Gastroesophageal sphincter (tissue), 3 donors: ENCODE data around the gene STK32B.

Source experiments
- EP300 ChIP-seq: sonication (generic); formaldehyde crosslinking; IDR thresholded peaks from one replicate; pipeline ENCODE4 v1.6.1; 2017; ENCODE audit warnings: antibody characterized with exemption, mild to moderate bottlenecking
- POLR2A ChIP-seq, 2 donors: fragments of 450-650 bp; IDR thresholded peaks; one replicate each; pipeline ENCODE4 v1.6.1; 2017; ENCODE audit warnings: antibody characterized with exemption in 2 of 2, mild to moderate bottlenecking in 2 of 2, moderate library complexity in 1 of 2
- TF ChIP-seq, protein P1 (sequence below), 4 experiments: fragments of 200-600 bp in 2 of 4; fragments of 450-650 bp in 2 of 4; sonication (generic) in 1 of 4; IDR thresholded peaks; one replicate each; pipeline ENCODE4 v1.5.1; 2017 to 2019; ENCODE audit warnings: antibody characterized with exemption in 4 of 4, mild to moderate bottlenecking in 2 of 4, moderate library complexity in 2 of 4

DNA sequence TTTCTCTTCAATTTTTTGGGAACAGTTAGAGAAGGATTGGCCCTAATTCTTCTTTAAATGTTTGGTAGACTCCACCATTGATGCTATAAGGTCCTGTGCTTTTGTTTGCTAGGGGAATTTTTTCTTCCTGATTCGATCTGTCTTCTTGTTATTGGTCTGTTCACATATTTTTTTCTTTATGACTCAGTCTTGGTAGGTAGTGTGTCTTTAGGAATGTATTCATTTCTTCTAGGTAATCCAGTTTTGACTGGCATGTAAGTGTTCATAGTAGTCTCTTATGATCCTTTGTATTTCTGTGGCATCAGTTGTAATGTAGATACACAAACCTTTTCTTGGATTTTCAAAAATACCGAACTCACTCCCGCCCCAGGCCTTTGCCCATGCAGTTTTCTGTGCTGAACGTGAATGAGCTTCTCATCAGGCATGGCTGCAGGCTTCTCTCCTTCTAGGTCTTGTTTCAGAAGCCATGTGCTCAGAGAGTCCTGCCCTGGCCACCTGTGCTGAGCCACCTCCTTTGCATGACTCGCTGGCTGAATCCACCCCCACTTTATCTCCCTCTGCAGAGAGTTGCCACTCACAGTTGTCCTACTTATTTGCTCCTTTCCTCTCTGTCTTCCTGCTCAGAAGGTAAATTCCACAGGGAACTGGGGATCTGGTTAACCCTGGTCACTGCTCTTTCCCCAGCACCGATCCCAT lies 67.0 kb downstream of the STK32B start:
- TF ChIP-seq, protein P1, sequence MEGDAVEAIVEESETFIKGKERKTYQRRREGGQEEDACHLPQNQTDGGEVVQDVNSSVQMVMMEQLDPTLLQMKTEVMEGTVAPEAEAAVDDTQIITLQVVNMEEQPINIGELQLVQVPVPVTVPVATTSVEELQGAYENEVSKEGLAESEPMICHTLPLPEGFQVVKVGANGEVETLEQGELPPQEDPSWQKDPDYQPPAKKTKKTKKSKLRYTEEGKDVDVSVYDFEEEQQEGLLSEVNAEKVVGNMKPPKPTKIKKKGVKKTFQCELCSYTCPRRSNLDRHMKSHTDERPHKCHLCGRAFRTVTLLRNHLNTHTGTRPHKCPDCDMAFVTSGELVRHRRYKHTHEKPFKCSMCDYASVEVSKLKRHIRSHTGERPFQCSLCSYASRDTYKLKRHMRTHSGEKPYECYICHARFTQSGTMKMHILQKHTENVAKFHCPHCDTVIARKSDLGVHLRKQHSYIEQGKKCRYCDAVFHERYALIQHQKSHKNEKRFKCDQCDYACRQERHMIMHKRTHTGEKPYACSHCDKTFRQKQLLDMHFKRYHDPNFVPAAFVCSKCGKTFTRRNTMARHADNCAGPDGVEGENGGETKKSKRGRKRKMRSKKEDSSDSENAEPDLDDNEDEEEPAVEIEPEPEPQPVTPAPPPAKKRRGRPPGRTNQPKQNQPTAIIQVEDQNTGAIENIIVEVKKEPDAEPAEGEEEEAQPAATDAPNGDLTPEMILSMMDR (IDR thresholded peaks at IDR 0.05): no peak
- TF ChIP-seq POLR2A (IDR thresholded peaks at IDR 0.05) (no peak), EP300 (no peak)
